Measurements from ENCODE around the gene AP3B1. TPM values are rescaled to one million over a fixed set of nuclear protein-coding genes. Genes with fewer than 3 reads are reported as not detected.

AP3B1 gene
- total and polyA plus RNA-seq, 2 donors (not counting 3 experiments of a cell fraction or from before 2014, with no cell fraction given), result 31.6 to 46.7 TPM

- Histone ChIP-seq H4K20me1 (replicated peaks; ENCODE audit: control insufficient read depth, extremely low read depth, insufficient read depth, low read length) (no peaks in the 10 kb centered on the region), H3K9me1 (replicated peaks; ENCODE audit: control insufficient read depth, extremely low read depth, insufficient read depth, low read length) (no peaks in the 10 kb centered on the region), H3K4me2 (ENCODE audit: insufficient read depth, low read length) (no peak overlapping the region), H3K9ac (replicated peaks; ENCODE audit: extremely low read depth, insufficient read depth, low read length) (no peak overlapping the region), H3K27me3 (ENCODE audit: control insufficient read depth in 2 of 2, insufficient read depth in 2 of 2, low read length in 2 of 2) (no peaks in the 10 kb centered on the region), H3K9me3 (replicated peaks; ENCODE audit: control insufficient read depth, insufficient read depth, low read length) (no peaks in the 10 kb centered on the region), H3K4me3 (replicated peaks in 1 of 3; ENCODE audit: insufficient read depth in 1 of 3, low read depth in 1 of 3, low read length in 3 of 3) (no peak overlapping the region), H3K36me3 (ENCODE audit: control insufficient read depth in 2 of 2, extremely low read depth in 1 of 2, insufficient read depth in 2 of 2, low read length in 2 of 2) (no peaks in the 10 kb centered on the region), H3K27ac (ENCODE audit: insufficient read depth, low read depth, low read length) (no peak overlapping the region), H2AFZ (ENCODE audit: low read depth, low read length) (no peak overlapping the region), H3K79me2 (ENCODE audit: control insufficient read depth, insufficient read depth, low read length) (no peaks in the 10 kb centered on the region), H3K4me1 (ENCODE audit: control insufficient read depth, extremely low read depth, insufficient read depth, low read length) (no peaks in the 10 kb centered on the region)
- DNase-seq (ENCODE audit: low read depth, low spot score), result no peak
- dilution Hi-C loops (cut with MboI; ENCODE audit: extremely low pct_ligation_motif_present, low sequenced_read_pairs) (no loop called here), intact Hi-C loops (cut with micrococcal nuclease) (no loop called here)
- no TSS peak for BruUV-seq (replicated peaks)
- TF ChIP-seq JUN (IDR thresholded peaks at IDR 0.05; ENCODE audit: borderline replicate concordance, insufficient read depth, insufficient read length, low read depth) (no peak), MYC (IDR thresholded peaks at IDR 0.05; ENCODE audit: low read depth, low read length) (no peak), CTCF (IDR thresholded peaks at IDR 0.05; ENCODE audit: extremely low read depth in 1 of 2, insufficient read depth in 1 of 2, low read depth in 1 of 2, low read length in 2 of 2) (no peak), FOS (IDR thresholded peaks at IDR 0.05; ENCODE audit: borderline replicate concordance, insufficient read depth, low read length) (no peak), EZH2 (IDR thresholded peaks at IDR 0.05; ENCODE audit: borderline replicate concordance, low read depth, low read length, severe bottlenecking) (no peak), GATA2 (IDR thresholded peaks at IDR 0.05; ENCODE audit: insufficient read depth, insufficient read length, low read depth, low read length) (no peak), POLR2A (IDR thresholded peaks at IDR 0.05; ENCODE audit: low read depth, low read length) (no peak), POLR2AphosphoS5 (IDR thresholded peaks at IDR 0.05; ENCODE audit: insufficient read depth, low read depth, low read length) (no peak)
- TF ChIP-seq, protein P1, sequence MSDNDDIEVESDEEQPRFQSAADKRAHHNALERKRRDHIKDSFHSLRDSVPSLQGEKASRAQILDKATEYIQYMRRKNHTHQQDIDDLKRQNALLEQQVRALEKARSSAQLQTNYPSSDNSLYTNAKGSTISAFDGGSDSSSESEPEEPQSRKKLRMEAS (IDR thresholded peaks at IDR 0.05; ENCODE audit: insufficient read depth, insufficient read length), result no peak
- CTCF ChIA-PET, result interaction anchor here (1.1 kb wide), 1 partner anchor 204 kb away, joined by 3 read pairs; no protein-coding TSS in a partner anchor
- no peak for FAIRE-seq
- POLR2A ChIA-PET, result no interaction called here
Observed at GRCh38 chr5:78064941-78065472, 229.5 kb downstream of the AP3B1 start.

Measured in endothelial cell of umbilical vein (primary cell).